HL-60/S4 treated with retinoic acid at 250 ng/mL for 4 days and 3 days (cell line): ENCODE results near the gene SPECC1.

Experiments
- in situ Hi-C: fragments of 300-500 bp; cut with MboI; formaldehyde crosslinking; loops from 2 replicates; pipeline ENCODE4 v1.7.0; 2022; ENCODE audit warnings: low sequenced_read_pairs

The SPECC1 gene

DNA sequence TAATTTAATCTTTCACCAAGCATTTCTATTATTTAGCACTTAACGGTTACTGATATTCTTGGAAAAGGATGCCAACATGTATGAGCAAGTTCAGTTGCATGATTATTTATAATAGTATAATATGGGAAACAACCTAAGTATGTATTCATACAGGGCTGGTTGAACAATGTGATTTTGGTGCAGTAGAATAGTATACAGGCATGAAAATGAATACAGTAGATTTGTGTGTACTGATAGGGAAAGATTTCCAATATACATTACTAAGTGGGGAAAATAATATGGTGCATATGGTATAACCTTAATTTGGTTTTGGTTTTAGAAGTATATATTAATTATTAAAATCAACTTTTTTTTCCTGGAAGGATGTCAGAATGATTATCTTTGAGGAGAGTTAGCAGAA, 109.1 kb downstream of the SPECC1 start:
- in situ Hi-C loops: loop anchor here (25.0 kb wide), 1 partner anchor 131 kb away; the partner anchor contains the start of gene AKAP10

DNA sequence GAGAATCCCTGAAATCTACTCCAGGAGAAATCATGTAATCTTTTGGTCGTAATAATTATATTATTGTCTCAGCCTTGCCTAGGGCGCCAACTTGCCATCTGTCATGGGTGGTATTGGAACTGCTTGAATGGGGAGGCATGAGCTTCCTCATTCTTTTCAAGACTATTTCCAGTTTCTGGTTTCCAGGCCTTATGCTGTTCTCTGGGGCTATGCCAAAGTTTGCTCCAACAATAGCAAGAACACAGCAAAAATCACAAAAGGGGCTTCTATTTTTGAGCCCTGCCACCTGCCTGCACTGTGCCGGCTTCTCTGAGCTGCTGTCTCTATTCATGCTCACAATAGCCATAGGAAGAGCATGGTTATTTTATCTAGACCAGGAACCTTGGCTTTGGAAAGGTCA, 111.7 kb downstream of the SPECC1 start:
- in situ Hi-C loops: loop anchor here (25.0 kb wide), 1 partner anchor 134 kb away; the partner anchor contains the start of gene AKAP10

- in situ Hi-C loops: loop anchor here (25.0 kb wide), 1 partner anchor 134 kb away; the partner anchor contains the start of gene AKAP10
Observed at GRCh38 chr17:20121359-20122253, 112.4 kb downstream of the SPECC1 start.

GRCh38 chr17:20122254-20122879, 113.2 kb downstream of the SPECC1 start:
- in situ Hi-C loops: loop anchor here (25.0 kb wide), 1 partner anchor 135 kb away; the partner anchor contains the start of gene AKAP10

DNA sequence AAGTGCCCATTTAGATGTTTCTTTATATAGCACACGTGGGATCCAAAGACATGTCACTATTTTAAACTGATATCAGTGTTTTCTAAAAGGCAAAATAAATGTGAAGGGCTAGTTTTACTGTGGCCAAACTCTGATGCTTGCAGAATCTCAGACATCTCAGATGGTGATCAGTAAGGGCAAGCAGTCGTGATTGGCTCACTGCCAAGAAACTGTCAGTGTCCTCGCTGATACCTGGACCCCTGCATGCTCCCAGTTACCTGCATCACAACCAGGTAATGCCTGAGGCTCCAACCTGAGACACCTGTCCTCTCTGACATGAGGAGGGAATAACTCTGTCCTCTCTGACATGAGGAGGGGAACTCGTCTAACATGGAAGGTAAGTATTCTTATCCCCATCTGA, 114.0 kb downstream of the SPECC1 start:
- in situ Hi-C loops: loop anchor here (25.0 kb wide), 1 partner anchor 136 kb away; the partner anchor contains the start of gene AKAP10

- in situ Hi-C loops: no loop called here
Observed at GRCh38 chr17:20125724-20126123, 116.6 kb downstream of the SPECC1 start.

- in situ Hi-C loops: no loop called here
Observed at GRCh38 chr17:20127360-20128035, 118.3 kb downstream of the SPECC1 start.

DNA sequence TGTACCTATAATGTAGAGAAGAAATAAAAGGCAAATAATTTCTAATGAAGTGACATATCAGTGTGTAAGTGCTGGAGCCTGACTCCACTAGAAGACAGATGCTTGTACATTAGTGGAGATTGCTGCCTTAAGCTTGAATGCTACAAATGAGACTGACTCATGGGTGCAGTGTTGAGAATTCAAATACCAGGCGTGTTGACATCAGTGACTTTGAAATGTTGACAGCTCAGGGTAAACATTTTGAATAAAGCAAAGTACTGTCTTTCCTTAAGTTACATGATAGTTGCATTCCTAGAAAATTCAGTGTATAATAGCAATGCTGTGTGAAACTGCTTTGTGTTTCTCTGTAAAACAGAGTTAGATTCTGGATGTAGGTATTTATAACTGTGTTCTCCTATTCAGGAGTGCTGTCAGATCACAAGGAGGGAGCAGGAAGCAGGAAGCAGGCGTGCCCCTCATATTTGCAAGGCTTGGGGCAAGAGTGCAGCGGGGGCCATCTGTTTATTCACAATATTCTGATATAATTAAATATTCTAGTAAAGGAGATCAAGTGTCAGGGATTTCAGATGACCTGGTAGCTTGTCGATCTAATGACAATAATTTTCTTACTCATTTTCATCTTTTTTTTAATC, 119.0 kb downstream of the SPECC1 start:
- in situ Hi-C loops: no loop called here

DNA sequence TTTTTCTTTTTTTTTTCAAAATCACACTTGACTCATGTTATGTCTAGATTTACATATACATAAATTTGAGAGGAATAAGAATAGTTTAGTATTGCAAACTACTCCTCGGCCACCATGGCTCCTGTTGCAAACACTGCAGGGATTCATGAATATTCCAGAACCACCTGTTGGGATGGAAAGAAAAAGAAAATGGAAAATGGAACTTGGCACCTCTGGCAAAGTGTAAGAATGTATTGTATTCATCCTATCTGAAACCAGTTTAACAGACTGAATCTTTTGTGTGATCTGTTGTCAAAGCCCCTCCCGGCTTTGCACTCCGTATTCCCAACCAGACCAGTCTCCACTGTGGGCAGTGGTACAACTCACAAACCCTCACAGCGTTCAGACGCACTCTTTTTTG, 124.4 kb downstream of the SPECC1 start:
- in situ Hi-C loops: no loop called here

- in situ Hi-C loops: no loop called here
Observed at GRCh38 chr17:20141198-20141972, 132.2 kb downstream of the SPECC1 start.

- in situ Hi-C loops: no loop called here
Observed at GRCh38 chr17:20142268-20142667, 133.1 kb downstream of the SPECC1 start.

DNA sequence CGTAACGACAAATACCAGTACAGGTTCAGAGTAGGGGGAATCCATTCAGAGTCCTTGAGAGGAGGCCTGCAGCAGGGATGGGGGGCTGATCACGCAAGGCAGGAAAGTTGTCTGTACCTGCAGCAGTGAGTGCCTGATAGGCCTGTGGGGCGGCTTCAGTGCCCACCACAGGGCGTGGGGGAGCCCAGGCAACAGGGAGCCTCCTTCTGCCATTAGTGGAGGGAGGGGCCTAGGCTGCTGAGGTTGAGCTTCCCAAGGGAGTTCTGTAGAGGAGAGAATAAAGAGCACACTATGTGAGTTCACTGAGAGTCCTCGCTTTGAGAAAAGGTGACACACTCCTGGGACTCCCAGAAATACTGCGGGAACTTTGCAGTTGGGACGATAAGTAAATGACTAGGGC, 134.6 kb downstream of the SPECC1 start:
- in situ Hi-C loops: no loop called here

- in situ Hi-C loops: no loop called here
Observed at GRCh38 chr17:20145567-20145966, 136.4 kb downstream of the SPECC1 start.

DNA sequence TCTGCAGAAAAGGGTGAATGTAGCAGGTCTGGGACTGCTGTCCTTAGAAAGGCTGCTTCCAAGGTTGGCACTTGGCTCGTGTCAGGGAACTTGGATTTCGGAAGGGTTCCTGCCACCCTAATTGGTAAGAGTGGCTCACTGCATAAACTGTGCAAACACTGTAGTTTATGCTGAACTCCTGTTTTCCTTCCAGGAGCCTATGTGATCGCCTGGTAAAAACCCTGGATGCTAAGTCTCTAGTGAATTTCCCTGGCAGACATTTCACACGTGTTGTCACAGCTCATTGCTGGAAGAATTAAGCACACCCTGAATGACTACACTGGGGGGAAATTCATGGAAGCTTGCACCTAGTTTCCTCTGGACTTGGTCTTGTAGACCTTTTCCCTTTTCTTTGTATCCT, 140.1 kb downstream of the SPECC1 start:
- in situ Hi-C loops: no loop called here

DNA sequence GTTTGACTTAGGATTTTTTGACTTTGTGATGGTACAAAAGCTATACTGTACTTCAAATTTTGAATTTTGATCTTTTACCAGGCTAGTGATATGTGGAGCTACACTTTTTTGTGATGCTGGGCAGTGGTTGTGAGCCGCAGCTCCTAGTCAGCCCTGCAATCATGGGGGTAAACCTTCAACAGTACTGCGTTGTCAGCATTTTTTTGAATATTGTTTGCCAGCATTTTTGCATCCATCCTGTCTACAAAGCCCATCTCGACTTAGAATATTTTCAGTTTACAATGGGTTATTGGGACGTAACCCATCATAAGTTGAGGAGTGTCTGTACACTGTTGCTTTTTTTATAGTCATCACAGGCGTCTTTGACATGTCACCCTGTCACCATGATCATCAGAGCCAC, 142.0 kb downstream of the SPECC1 start:
- in situ Hi-C loops: no loop called here

GRCh38 chr17:20153231-20153630, 144.1 kb downstream of the SPECC1 start:
- in situ Hi-C loops: no loop called here

- in situ Hi-C loops: no loop called here
Observed at GRCh38 chr17:20154286-20155000, 145.3 kb downstream of the SPECC1 start.

GRCh38 chr17:20155258-20156195, 146.4 kb downstream of the SPECC1 start:
- in situ Hi-C loops: no loop called here
